HCT116 (cell line): Measurements from ENCODE around the gene ZC3H12D.

Experiments
- CTCF ChIP-seq, 3 experiments: fragments of 200-600 bp in 1 of 3; sonication (generic) in 1 of 3; IDR thresholded peaks in 2 of 3; conservative IDR thresholded peaks in 1 of 3; 2 replicates each; pipeline ENCODE4 v1.5.1; 2012 to 2017; ENCODE audit warnings: low read depth in 2 of 3, low read length in 2 of 3, antibody characterized with exemption in 1 of 3, borderline replicate concordance in 1 of 3, control low read depth in 1 of 3, mild to moderate bottlenecking in 1 of 3, mixed read lengths in 1 of 3, mixed run types in 1 of 3, moderate library complexity in 1 of 3; ENCODE audit not compliant: insufficient read depth in 1 of 3
- EZH2 ChIP-seq: fragments of 200-600 bp; sonication (generic); IDR thresholded peaks from 2 replicates; pipeline ENCODE4 v1.6.1; 2017; ENCODE audit warnings: antibody characterized with exemption, mixed run types
- EZH2phosphoT487 ChIP-seq: fragments of 200-600 bp; IDR thresholded peaks from 2 replicates; pipeline ENCODE4 v1.6.1; 2018; ENCODE audit warnings: antibody characterized with exemption, borderline replicate concordance
- MAX ChIP-seq: IDR thresholded peaks from 2 replicates; pipeline ENCODE4 v1.6.1; 2012
- POLR2AphosphoS5 ChIP-seq: IDR thresholded peaks from 2 replicates; pipeline ENCODE4 v1.6.1; 2011; ENCODE audit warnings: mild to moderate bottlenecking, low read depth, low read length, moderate library complexity
- RAD21 ChIP-seq: IDR thresholded peaks from 2 replicates; pipeline ENCODE4 v1.6.1; 2012; ENCODE audit warnings: low read depth, mild to moderate bottlenecking
- ZNF274 ChIP-seq: fragments of 200-500 bp; sonication (Bioruptor generic); IDR thresholded peaks from 2 replicates; pipeline ENCODE4 v1.6.1; 2014; ENCODE audit warnings: mild to moderate bottlenecking, low read depth, low read length, inconsistent platforms
- TF ChIP-seq, protein P1 (sequence below): IDR thresholded peaks from 2 replicates; pipeline ENCODE4 v1.6.1; 2012

DNA sequence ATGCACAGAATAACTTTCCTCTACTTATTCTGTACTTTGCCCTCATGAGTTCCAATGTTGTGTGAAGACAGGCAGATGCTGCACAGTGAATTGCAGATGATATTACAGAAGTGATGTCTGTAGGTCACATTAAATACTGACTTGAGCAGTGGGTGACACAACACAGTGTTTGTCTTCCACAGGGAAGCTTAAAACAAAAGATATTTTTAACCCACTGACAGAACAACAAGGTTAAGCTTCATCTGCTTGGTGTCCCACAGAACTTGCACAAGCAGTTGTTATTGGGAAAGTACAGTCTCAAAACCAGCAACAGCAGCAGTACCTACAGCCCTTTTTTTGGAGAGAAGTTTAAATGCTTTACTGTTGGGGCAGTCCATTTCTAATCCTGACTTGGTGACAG lies 74.3 kb downstream of the ZC3H12D start:
- no peak for TF ChIP-seq CTCF (IDR thresholded peaks at IDR 0.05 in 2 of 3, conservative IDR thresholded peaks at IDR 0.05 in 1 of 3; ENCODE audit: borderline replicate concordance in 1 of 3, insufficient read depth in 1 of 3, low read depth in 2 of 3, low read length in 2 of 3)
- TF ChIP-seq, protein P1, sequence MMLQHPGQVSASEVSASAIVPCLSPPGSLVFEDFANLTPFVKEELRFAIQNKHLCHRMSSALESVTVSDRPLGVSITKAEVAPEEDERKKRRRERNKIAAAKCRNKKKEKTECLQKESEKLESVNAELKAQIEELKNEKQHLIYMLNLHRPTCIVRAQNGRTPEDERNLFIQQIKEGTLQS: no peak
- TF ChIP-seq ZNF274: no peak
- no peak for TF ChIP-seq RAD21
- TF ChIP-seq POLR2AphosphoS5: no peak
- no peak for TF ChIP-seq EZH2
- no peak for TF ChIP-seq MAX
- no peak for TF ChIP-seq EZH2phosphoT487
